Measurements from ENCODE around the gene HSD3B2. TPM values are rescaled to one million over a fixed set of nuclear protein-coding genes. Genes with fewer than 3 reads are reported as not detected.

The HSD3B2 gene
- total and polyA plus RNA-seq, 8 donors: 1.4 TPM; not detected in 7

GRCh38 chr1:119467219-119467618, 52.3 kb downstream of the HSD3B2 start:
- H3K27ac ChIP-seq: no peak overlapping the region
- no peaks in the 10 kb centered on the region for H3K27me3 ChIP-seq
- H3K9me3 ChIP-seq: no peaks in the 10 kb centered on the region
- no peak for TF ChIP-seq CTCF (IDR thresholded peaks at IDR 0.05)
- no peak overlapping the region for H3K4me3 ChIP-seq
- H3K36me3 ChIP-seq: no peaks in the 10 kb centered on the region
- FAIRE-seq (no peak), ATAC-seq (no peak), DNase-seq (no peak)
- H3K4me1 ChIP-seq: no peaks in the 10 kb centered on the region
- WGBS, 2 donors: 92 to 96% methylated on average over 1 of the region's 1 CpG
- intact Hi-C loops (cut with DNase I): no loop called here

- intact Hi-C loops (cut with DNase I): no loop called here
- H3K4me1 ChIP-seq: no peaks in the 10 kb centered on the region
- ATAC-seq (peak in 2 of 4 donors; percentile 15 to 38), DNase-seq (no peak), FAIRE-seq (no peak)
- no peak overlapping the region for H3K27ac ChIP-seq
- H3K27me3 ChIP-seq: no peaks in the 10 kb centered on the region
- H3K36me3 ChIP-seq: no peaks in the 10 kb centered on the region
- 15 to 30% methylated on average over 4 of the region's 4 CpGs for WGBS, 2 donors
- H3K4me3 ChIP-seq: no peak overlapping the region
- H3K9me3 ChIP-seq: no peaks in the 10 kb centered on the region
- TF ChIP-seq CTCF (IDR thresholded peaks at IDR 0.05): no peak
Observed at GRCh38 chr1:119467857-119468668, 53.1 kb downstream of the HSD3B2 start.

- Histone ChIP-seq H3K9me3 (no peaks in the 10 kb centered on the region), H3K4me1 (no peaks in the 10 kb centered on the region), H3K27ac (no peak overlapping the region), H3K36me3 (no peaks in the 10 kb centered on the region), H3K4me3 (no peak overlapping the region), H3K27me3 (no peaks in the 10 kb centered on the region)
- WGBS, 2 donors: 79 to 85% methylated on average over 1 of the region's 1 CpG
- FAIRE-seq (no peak), DNase-seq (no peak), ATAC-seq (no peak)
- no peak for TF ChIP-seq CTCF (IDR thresholded peaks at IDR 0.05)
- intact Hi-C loops (cut with DNase I): no loop called here
Observed at GRCh38 chr1:119469741-119470140, 54.8 kb downstream of the HSD3B2 start.

- no peak for DNase-seq
- Histone ChIP-seq H3K27ac (no peak overlapping the region), H3K9me3 (no peaks in the 10 kb centered on the region), H3K27me3 (no peaks in the 10 kb centered on the region), H3K36me3 (no peaks in the 10 kb centered on the region), H3K4me3 (no peak overlapping the region), H3K4me1 (no peaks in the 10 kb centered on the region)
- no peak for FAIRE-seq
- intact Hi-C loops (cut with DNase I): no loop called here
- 71 to 90% methylated on average over 3 of the region's 3 CpGs for WGBS, 2 donors
- TF ChIP-seq CTCF (IDR thresholded peaks at IDR 0.05): no peak
- no peak for ATAC-seq
Observed at GRCh38 chr1:119470377-119470776, 55.4 kb downstream of the HSD3B2 start.

- Histone ChIP-seq H3K27ac (no peak overlapping the region), H3K4me3 (no peak overlapping the region), H3K27me3 (no peaks in the 10 kb centered on the region), H3K9me3 (no peaks in the 10 kb centered on the region), H3K36me3 (no peaks in the 10 kb centered on the region), H3K4me1 (no peaks in the 10 kb centered on the region)
- no peak for TF ChIP-seq CTCF (IDR thresholded peaks at IDR 0.05)
- WGBS, 2 donors: 83% methylated on average over 7 of the region's 7 CpGs
- DNase-seq (no peak), ATAC-seq (no peak), FAIRE-seq (no peak)
- intact Hi-C loops (cut with DNase I): no loop called here
Observed at GRCh38 chr1:119470958-119471357, 56.0 kb downstream of the HSD3B2 start.

All from pancreas (tissue), 10 donors.